Prostate gland (tissue), 2 donors: Measurements from ENCODE around the gene POMGNT2. TPM values are rescaled to one million over a fixed set of nuclear protein-coding genes. Genes with fewer than 3 reads are reported as not detected.

Experiments used
- DNase-seq: peaks from one replicate; pipeline ENCODE4 v3.0.0-alpha.2; 2019; ENCODE audit warnings: low spot score
- H3K27ac ChIP-seq, 2 donors: fragments of 200-600 bp; sonication (generic); 2 replicates each; pipeline ENCODE4 v1.5.1; 2017 to 2019
- H3K27me3 ChIP-seq: fragments of 200-600 bp; sonication (generic); replicated peaks from 2 replicates; pipeline ENCODE4 v1.5.1; 2019; ENCODE audit not compliant: insufficient read depth
- H3K36me3 ChIP-seq, 2 donors: fragments of 200-600 bp; sonication (generic); 1 replicate in 1 of 2; 2 replicates in 1 of 2; pipeline versions ENCODE4 v1.5.1 to v1.8.1; 2017 to 2019
- H3K4me1 ChIP-seq: fragments of 200-600 bp; sonication (generic); replicated peaks from 2 replicates; pipeline ENCODE4 v1.5.1; 2019
- H3K4me3 ChIP-seq, 2 donors: fragments of 200-600 bp; sonication (generic); 2 replicates each; pipeline ENCODE4 v1.5.1; 2017 to 2019
- H3K9me3 ChIP-seq: fragments of 200-600 bp; sonication (generic); 2 replicates; pipeline ENCODE4 v1.5.1; 2017
- CTCF ChIP-seq, 4 experiments: fragments of 200-600 bp in 2 of 4; fragments of 450-650 bp in 2 of 4; sonication (generic) in 2 of 4; IDR thresholded peaks; 1 replicate in 3 of 4; 2 replicates in 1 of 4; pipeline ENCODE4 v1.5.1; 2016 to 2019; ENCODE audit warnings: antibody characterized with exemption in 4 of 4, mild to moderate bottlenecking in 2 of 4, moderate library complexity in 2 of 4
- POLR2A ChIP-seq: fragments of 450-650 bp; IDR thresholded peaks from one replicate; pipeline ENCODE4 v1.6.1; 2016; ENCODE audit warnings: antibody characterized with exemption, mild to moderate bottlenecking
- POLR2AphosphoS5 ChIP-seq: sonication (generic); formaldehyde crosslinking; IDR thresholded peaks from one replicate; pipeline ENCODE4 v1.6.1; 2017; ENCODE audit warnings: antibody characterized with exemption
- WGBS: methylation state at CpG from one replicate; pipeline ENCODE4 v1.1.5; 2018; 5-methylcytosine and 5-hydroxymethylcytosine counted together
- intact Hi-C: fragments of 100-400 bp; cut with DNase I; formaldehyde crosslinking; loops from one replicate; pipeline ENCODE4 v1.14.2; 2022
- total RNA-seq, 2 donors: library from RNA; depleted of rRNA; stranded (reverse); fragments of >200 nt; gene quantifications; one replicate each; pipeline ENCODE4 v1.1.0, GENCODE V29; 2016

Gene POMGNT2
- total RNA-seq, 2 donors from 2014 or later, result 20.7 to 46.5 TPM

GRCh38 chr3:43148033-43148432 lies 42.2 kb upstream of the POMGNT2 start:
- Histone ChIP-seq H3K4me3 (no peak overlapping the region), H3K27ac (no peak overlapping the region), H3K9me3 (no peaks in the 10 kb centered on the region), H3K27me3 (no peaks in the 10 kb centered on the region), H3K4me1 (peaks cover 3% of the 10 kb centered on the region), H3K36me3 (no peaks in the 10 kb centered on the region)
- no peak for DNase-seq
- intact Hi-C loops, result no loop called here
- no peak for TF ChIP-seq CTCF (IDR thresholded peaks at IDR 0.05)
- no peak for TF ChIP-seq POLR2AphosphoS5
- no peak for TF ChIP-seq POLR2A

- H3K4me3 ChIP-seq, result no peak overlapping the region
- no peaks in the 10 kb centered on the region for H3K27me3 ChIP-seq
- H3K36me3 ChIP-seq, result no peaks in the 10 kb centered on the region
- WGBS, result 92% methylated on average over 1 of the region's 1 CpG
- H3K9me3 ChIP-seq, result no peaks in the 10 kb centered on the region
- intact Hi-C loops, result no loop called here
- no peak for DNase-seq
- TF ChIP-seq POLR2AphosphoS5, result no peak
- TF ChIP-seq POLR2A, result no peak
- TF ChIP-seq CTCF (IDR thresholded peaks at IDR 0.05), result no peak
- H3K4me1 ChIP-seq, result no peaks in the 10 kb centered on the region
- no peak overlapping the region for H3K27ac ChIP-seq
Measured at GRCh38 chr3:43146599-43146998, 40.7 kb upstream of the POMGNT2 start.

DNA sequence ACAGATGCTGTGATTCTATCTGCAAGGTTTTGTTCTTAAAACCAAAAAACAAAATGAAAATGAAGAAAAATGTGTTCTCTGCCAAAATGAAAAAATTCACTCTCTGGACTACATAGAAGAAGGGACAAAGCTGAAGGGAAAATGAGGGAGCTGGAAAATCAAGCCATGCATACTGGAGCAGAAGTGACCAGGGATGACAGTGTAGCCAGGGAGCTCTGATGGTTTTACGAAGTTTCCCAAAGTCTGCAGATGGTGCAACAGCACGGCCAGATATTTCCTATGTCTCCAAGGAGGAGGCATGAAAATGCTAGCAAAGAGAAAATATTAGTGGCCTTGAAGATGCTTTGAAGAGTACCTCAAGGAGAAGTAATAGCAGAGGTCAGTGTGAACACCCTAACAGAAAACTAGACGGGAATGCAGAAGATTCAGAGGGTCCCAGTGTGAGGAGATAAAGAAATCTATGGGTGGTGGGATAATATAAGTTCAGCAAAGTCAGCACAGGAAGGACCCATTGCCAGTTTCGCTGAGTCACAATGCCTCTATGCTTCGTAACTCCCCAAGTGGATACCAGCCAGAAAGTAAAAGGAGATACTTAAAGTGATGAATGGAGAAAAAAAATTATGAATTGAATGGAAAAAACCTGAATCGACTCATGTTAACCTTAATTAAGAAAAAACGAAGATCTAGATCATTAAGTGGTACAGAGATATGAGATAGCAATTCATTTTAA lies 39.0 kb upstream of the POMGNT2 start:
- TF ChIP-seq CTCF (IDR thresholded peaks at IDR 0.05) (no peak), POLR2A (no peak), POLR2AphosphoS5 (no peak)
- intact Hi-C loops, result no loop called here
- H3K27ac ChIP-seq, result no peak overlapping the region
- no peaks in the 10 kb centered on the region for H3K27me3 ChIP-seq
- DNase-seq, result no peak
- H3K4me1 ChIP-seq, result no peaks in the 10 kb centered on the region
- no peak overlapping the region for H3K4me3 ChIP-seq
- 67% methylated on average over 7 of the region's 7 CpGs for WGBS
- H3K9me3 ChIP-seq, result no peaks in the 10 kb centered on the region
- H3K36me3 ChIP-seq, result no peaks in the 10 kb centered on the region

DNA sequence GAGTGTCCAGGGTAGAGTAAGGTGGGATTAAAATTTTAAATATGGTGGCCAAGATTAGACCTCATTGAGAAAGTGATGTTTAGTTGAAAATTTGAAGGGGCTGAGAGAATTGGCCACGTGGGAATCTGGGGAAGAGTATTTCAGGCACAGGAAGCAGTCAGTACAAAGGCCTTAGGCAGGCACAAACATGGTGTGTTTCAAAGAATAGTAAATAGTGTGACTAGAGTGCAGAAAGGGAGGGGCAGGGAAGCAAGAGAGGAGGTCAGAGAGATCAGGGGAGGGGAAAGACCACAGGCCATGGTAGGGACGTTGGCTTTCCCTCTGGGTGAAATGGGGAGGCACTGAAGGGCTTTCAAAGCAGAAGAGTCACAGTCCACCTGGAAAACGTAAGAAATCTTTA lies 36.6 kb upstream of the POMGNT2 start:
- no peaks in the 10 kb centered on the region for H3K9me3 ChIP-seq
- no peaks in the 10 kb centered on the region for H3K4me1 ChIP-seq
- H3K27me3 ChIP-seq, result no peaks in the 10 kb centered on the region
- intact Hi-C loops, result no loop called here
- WGBS, result 20% methylated on average over 3 of the region's 3 CpGs
- H3K36me3 ChIP-seq, result no peaks in the 10 kb centered on the region
- H3K27ac ChIP-seq, result no peak overlapping the region
- no peak for DNase-seq
- H3K4me3 ChIP-seq, result no peak overlapping the region
- no peak for TF ChIP-seq CTCF (IDR thresholded peaks at IDR 0.05)
- no peak for TF ChIP-seq POLR2A
- no peak for TF ChIP-seq POLR2AphosphoS5
